ENCODE data around the gene TDG. TPM values are rescaled to one million over a fixed set of nuclear protein-coding genes. Genes with fewer than 3 reads are reported as not detected.

Gene TDG
- total RNA-seq, 2 experiments from 2014 or later = 37.4 to 37.5 TPM

GRCh38 chr12:103997286-103997900 is 31.7 kb downstream of the TDG start:
- H3K4me3 Mint-ChIP-seq = no peak overlapping the region
- H3K9me3 Mint-ChIP-seq = no peaks in the 10 kb centered on the region
- DNase-seq (no peak), ATAC-seq (no peak)
- no peaks in the 10 kb centered on the region for H3K36me3 Mint-ChIP-seq (ENCODE audit: low read depth)
- ChIA-PET POLR2A (no interaction called here), CTCF (interaction anchor here (2.3 kb wide), 1 partner anchor 112 kb away, joined by 6 read pairs; no protein-coding TSS in a partner anchor)
- no peak overlapping the region for H3K27ac Mint-ChIP-seq
- peaks cover 11% of the 10 kb centered on the region for H3K27me3 Mint-ChIP-seq
- intact Hi-C loops (cut with micrococcal nuclease) = no loop called here
- H3K4me1 Mint-ChIP-seq (ENCODE audit: low read depth) = no peaks in the 10 kb centered on the region
- TF ChIP-seq, protein P1, sequence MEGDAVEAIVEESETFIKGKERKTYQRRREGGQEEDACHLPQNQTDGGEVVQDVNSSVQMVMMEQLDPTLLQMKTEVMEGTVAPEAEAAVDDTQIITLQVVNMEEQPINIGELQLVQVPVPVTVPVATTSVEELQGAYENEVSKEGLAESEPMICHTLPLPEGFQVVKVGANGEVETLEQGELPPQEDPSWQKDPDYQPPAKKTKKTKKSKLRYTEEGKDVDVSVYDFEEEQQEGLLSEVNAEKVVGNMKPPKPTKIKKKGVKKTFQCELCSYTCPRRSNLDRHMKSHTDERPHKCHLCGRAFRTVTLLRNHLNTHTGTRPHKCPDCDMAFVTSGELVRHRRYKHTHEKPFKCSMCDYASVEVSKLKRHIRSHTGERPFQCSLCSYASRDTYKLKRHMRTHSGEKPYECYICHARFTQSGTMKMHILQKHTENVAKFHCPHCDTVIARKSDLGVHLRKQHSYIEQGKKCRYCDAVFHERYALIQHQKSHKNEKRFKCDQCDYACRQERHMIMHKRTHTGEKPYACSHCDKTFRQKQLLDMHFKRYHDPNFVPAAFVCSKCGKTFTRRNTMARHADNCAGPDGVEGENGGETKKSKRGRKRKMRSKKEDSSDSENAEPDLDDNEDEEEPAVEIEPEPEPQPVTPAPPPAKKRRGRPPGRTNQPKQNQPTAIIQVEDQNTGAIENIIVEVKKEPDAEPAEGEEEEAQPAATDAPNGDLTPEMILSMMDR (IDR thresholded peaks at IDR 0.05) = no peak

- H3K36me3 Mint-ChIP-seq (ENCODE audit: low read depth) = no peaks in the 10 kb centered on the region
- ATAC-seq (no peak), DNase-seq (no peak)
- no peaks in the 10 kb centered on the region for H3K9me3 Mint-ChIP-seq
- ChIA-PET POLR2A (no interaction called here), CTCF (interaction anchor here (2.3 kb wide), 1 partner anchor 110 kb away, joined by 6 read pairs; no protein-coding TSS in a partner anchor)
- H3K4me1 Mint-ChIP-seq (ENCODE audit: low read depth) = no peaks in the 10 kb centered on the region
- peaks cover 13% of the 10 kb centered on the region for H3K27me3 Mint-ChIP-seq
- no peak overlapping the region for H3K4me3 Mint-ChIP-seq
- intact Hi-C loops (cut with micrococcal nuclease) = no loop called here
- no peak overlapping the region for H3K27ac Mint-ChIP-seq
- TF ChIP-seq, protein P1 (IDR thresholded peaks at IDR 0.05) = no peak
Observed at GRCh38 chr12:103998976-103999375, 33.3 kb downstream of the TDG start.

GRCh38 chr12:104000807-104001434 is 35.2 kb downstream of the TDG start:
- POLR2A ChIA-PET = no interaction called here
- CTCF ChIA-PET = no interaction called here
- DNase-seq (no peak), ATAC-seq (no peak)
- H3K4me3 Mint-ChIP-seq = no peak overlapping the region
- TF ChIP-seq, protein P1 (IDR thresholded peaks at IDR 0.05) = no peak
- no peaks in the 10 kb centered on the region for H3K4me1 Mint-ChIP-seq (ENCODE audit: low read depth)
- no peaks in the 10 kb centered on the region for H3K36me3 Mint-ChIP-seq (ENCODE audit: low read depth)
- intact Hi-C loops (cut with micrococcal nuclease) = no loop called here
- H3K27ac Mint-ChIP-seq = no peak overlapping the region
- H3K9me3 Mint-ChIP-seq = no peaks in the 10 kb centered on the region
- H3K27me3 Mint-ChIP-seq = peaks cover 15% of the 10 kb centered on the region

GRCh38 chr12:104002686-104003085 is 37.0 kb downstream of the TDG start:
- Mint-ChIP-seq H3K9me3 (no peaks in the 10 kb centered on the region), H3K36me3 (ENCODE audit: low read depth) (no peaks in the 10 kb centered on the region), H3K4me3 (no peak overlapping the region), H3K27me3 (peaks cover 16% of the 10 kb centered on the region), H3K27ac (no peak overlapping the region), H3K4me1 (ENCODE audit: low read depth) (no peaks in the 10 kb centered on the region)
- ATAC-seq = no peak
- ChIA-PET POLR2A (no interaction called here), CTCF (no interaction called here)
- intact Hi-C loops (cut with micrococcal nuclease) = no loop called here
- no peak for DNase-seq
- TF ChIP-seq, protein P1 (IDR thresholded peaks at IDR 0.05) = no peak

GRCh38 chr12:104003596-104003995 is 37.9 kb downstream of the TDG start:
- DNase-seq (no peak), ATAC-seq (no peak)
- ChIA-PET POLR2A (no interaction called here), CTCF (no interaction called here)
- H3K4me3 Mint-ChIP-seq = no peak overlapping the region
- TF ChIP-seq, protein P1 (IDR thresholded peaks at IDR 0.05) = no peak
- no peak overlapping the region for H3K27ac Mint-ChIP-seq
- H3K27me3 Mint-ChIP-seq = peaks cover 18% of the 10 kb centered on the region
- H3K36me3 Mint-ChIP-seq (ENCODE audit: low read depth) = no peaks in the 10 kb centered on the region
- H3K4me1 Mint-ChIP-seq (ENCODE audit: low read depth) = no peaks in the 10 kb centered on the region
- intact Hi-C loops (cut with micrococcal nuclease) = no loop called here
- H3K9me3 Mint-ChIP-seq = no peaks in the 10 kb centered on the region

Measured in activated CD8-positive, alpha-beta T cell treated with anti-CD3 and anti-CD28 coated beads for 36 hours (primary cell).